Measurements from ENCODE around the gene PDK1.

DNA sequence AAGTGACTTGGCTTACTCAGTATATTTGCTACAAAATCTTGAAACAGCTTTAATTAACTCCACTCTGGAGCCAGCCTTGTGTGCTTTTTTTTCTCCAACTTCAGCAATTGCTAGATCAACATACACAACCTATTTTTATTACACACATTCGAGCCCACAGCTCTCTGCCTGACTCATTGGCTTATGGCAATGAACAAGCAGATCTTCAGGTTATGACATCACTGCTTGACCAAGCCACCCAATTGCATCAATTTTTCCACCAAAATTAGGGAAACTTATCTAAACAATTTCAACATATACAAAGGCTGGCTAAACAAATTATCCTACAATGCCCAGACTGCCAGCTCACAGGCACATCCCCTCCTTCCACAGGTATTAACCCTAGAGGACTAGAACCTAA, 39.6 kb upstream of the PDK1 start:
- TF ChIP-seq POU2F2 (IDR thresholded peaks at IDR 0.05; ENCODE audit: low read depth, low read length) (no peak), TAF1 (IDR thresholded peaks at IDR 0.05; ENCODE audit: low read depth, low read length) (no peak), POLR2A (IDR thresholded peaks at IDR 0.05; ENCODE audit: low read depth, low read length) (no peak)

Data from GM12891 (cell line).